Activated naive CD8-positive, alpha-beta T cell treated with anti-CD3 and anti-CD28 coated beads, Interleukin-2, amount 10 ng/mL, durations not matched to agents 7 days and 5 days (primary cell): ENCODE measurements around the gene CPSF3. TPM values are rescaled to one million over a fixed set of nuclear protein-coding genes. Genes with fewer than 3 reads are reported as not detected.
"Not testable (repeated sequence)": the region's sequence is repeated elsewhere in the genome, so short reads cannot be mapped to it uniquely, and the experiment has no call there.

Source experiments
- ATAC-seq: fragments of 150-1000 bp; cut with Tn5 transposase; one replicate; pipeline ENCODE4 v1.10.0; 2021; ENCODE audit warnings: low read depth, moderate library complexity
- POLR2A ChIA-PET: fragments of 350-600 bp; sonication (Branson Sonifier 250); formaldehyde crosslinking; loops from one replicate; lab custom pipeline; 2021; ENCODE audit warnings: antibody characterized with exemption; lab: Charles Lee
- DNase-seq: peaks from one replicate; pipeline ENCODE4 v3.0.0; 2021
- H3K27ac Mint-ChIP-seq: one replicate; pipeline ENCODE4 v1.8.0; 2022; ENCODE audit warnings: mild to moderate bottlenecking, mixed read lengths
- H3K27me3 Mint-ChIP-seq: one replicate; pipeline ENCODE4 v1.8.0; 2022; ENCODE audit warnings: mild to moderate bottlenecking, moderate library complexity, mixed read lengths
- H3K36me3 Mint-ChIP-seq: one replicate; pipeline ENCODE4 v1.8.0; 2021; ENCODE audit warnings: mild to moderate bottlenecking, mixed read lengths
- H3K4me1 Mint-ChIP-seq: one replicate; pipeline ENCODE4 v1.8.0; 2021; ENCODE audit warnings: mixed read lengths
- H3K4me3 Mint-ChIP-seq: one replicate; pipeline ENCODE4 v1.8.0; 2022; ENCODE audit warnings: mild to moderate bottlenecking, moderate library complexity, mixed read lengths
- H3K9me3 Mint-ChIP-seq: one replicate; pipeline ENCODE4 v1.8.0; 2021; ENCODE audit warnings: mixed read lengths
- total RNA-seq, 2 experiments: library from RNA; stranded (reverse); gene quantifications; one replicate each; pipeline ENCODE4 v1.2.3, GENCODE V29; 2021

Gene CPSF3
- total RNA-seq, 2 experiments from 2014 or later, result 43.3 to 48.0 TPM

- DNase-seq, result no peak
- H3K27me3 Mint-ChIP-seq, result no peaks in the 10 kb centered on the region
- peaks cover 27% of the 10 kb centered on the region for H3K36me3 Mint-ChIP-seq
- POLR2A ChIA-PET, result interaction anchor here (0.6 kb wide), 1 partner anchor 19 kb away, joined by 3 read pairs; no protein-coding TSS in a partner anchor
- H3K4me1 Mint-ChIP-seq, result peaks cover 10% of the 10 kb centered on the region
- no peak overlapping the region for H3K4me3 Mint-ChIP-seq
- no peak for ATAC-seq
- H3K9me3 Mint-ChIP-seq, result no peaks in the 10 kb centered on the region
- peak overlapping the region; percentile 36 for H3K27ac Mint-ChIP-seq
Measured at GRCh38 chr2:9494081-9494480, 70.6 kb downstream of the CPSF3 start.

GRCh38 chr2:9497017-9497416, 73.6 kb downstream of the CPSF3 start:
- Mint-ChIP-seq H3K4me1 (peaks cover 6% of the 10 kb centered on the region), H3K9me3 (no peaks in the 10 kb centered on the region), H3K36me3 (peaks cover 17% of the 10 kb centered on the region), H3K27ac (peak overlapping the region; percentile 37), H3K27me3 (no peaks in the 10 kb centered on the region), H3K4me3 (no peak overlapping the region)
- ATAC-seq (no peak), DNase-seq (no peak)
- POLR2A ChIA-PET, result no interaction called here

- Mint-ChIP-seq H3K27me3 (no peaks in the 10 kb centered on the region), H3K9me3 (no peaks in the 10 kb centered on the region), H3K36me3 (peaks cover 20% of the 10 kb centered on the region), H3K4me1 (peaks cover 8% of the 10 kb centered on the region), H3K4me3 (no peak overlapping the region), H3K27ac (no peak overlapping the region)
- ATAC-seq (no peak), DNase-seq (no peak)
- POLR2A ChIA-PET, result no interaction called here
Measured at GRCh38 chr2:9498210-9498609, 74.8 kb downstream of the CPSF3 start.

- ATAC-seq, result no peak
- H3K9me3 Mint-ChIP-seq, result no peaks in the 10 kb centered on the region
- POLR2A ChIA-PET, result no interaction called here
- no peak overlapping the region for H3K4me3 Mint-ChIP-seq
- DNase-seq, result no peak
- no peaks in the 10 kb centered on the region for H3K4me1 Mint-ChIP-seq
- no peaks in the 10 kb centered on the region for H3K27me3 Mint-ChIP-seq
- H3K36me3 Mint-ChIP-seq, result peaks cover 34% of the 10 kb centered on the region
- no peak overlapping the region for H3K27ac Mint-ChIP-seq
Measured at GRCh38 chr2:9508931-9509330, 85.5 kb downstream of the CPSF3 start.

- H3K4me3 Mint-ChIP-seq, H3K27me3 Mint-ChIP-seq, H3K4me1 Mint-ChIP-seq, DNase-seq, POLR2A ChIA-PET, ATAC-seq, H3K27ac Mint-ChIP-seq, H3K9me3 Mint-ChIP-seq: not testable (repeated sequence)
- H3K36me3 Mint-ChIP-seq, result peaks cover 35% of the 10 kb centered on the region
Measured at GRCh38 chr2:9513946-9514345, 90.5 kb downstream of the CPSF3 start.

- Mint-ChIP-seq H3K27me3 (no peaks in the 10 kb centered on the region), H3K36me3 (peaks cover 43% of the 10 kb centered on the region), H3K4me1 (no peaks in the 10 kb centered on the region), H3K4me3 (no peak overlapping the region), H3K27ac (no peak overlapping the region), H3K9me3 (no peaks in the 10 kb centered on the region)
- POLR2A ChIA-PET, result no interaction called here
- no peak for ATAC-seq
- DNase-seq, result no peak
Measured at GRCh38 chr2:9517118-9517782, 93.8 kb downstream of the CPSF3 start.

GRCh38 chr2:9518163-9518562, 94.7 kb downstream of the CPSF3 start:
- no peak overlapping the region for H3K27ac Mint-ChIP-seq
- ATAC-seq, result no peak
- H3K4me1 Mint-ChIP-seq, result no peaks in the 10 kb centered on the region
- no peak for DNase-seq
- no peak overlapping the region for H3K4me3 Mint-ChIP-seq
- no peaks in the 10 kb centered on the region for H3K27me3 Mint-ChIP-seq
- H3K36me3 Mint-ChIP-seq, result peaks cover 38% of the 10 kb centered on the region
- no peaks in the 10 kb centered on the region for H3K9me3 Mint-ChIP-seq
- POLR2A ChIA-PET, result no interaction called here

- no peak for DNase-seq
- Mint-ChIP-seq H3K27ac (no peak overlapping the region), H3K4me3 (no peak overlapping the region), H3K36me3 (peaks cover 34% of the 10 kb centered on the region), H3K4me1 (no peaks in the 10 kb centered on the region), H3K9me3 (no peaks in the 10 kb centered on the region), H3K27me3 (no peaks in the 10 kb centered on the region)
- POLR2A ChIA-PET, result no interaction called here
- ATAC-seq, result no peak
Measured at GRCh38 chr2:9518780-9519179, 95.3 kb downstream of the CPSF3 start.

GRCh38 chr2:9519250-9519649, 95.8 kb downstream of the CPSF3 start:
- Mint-ChIP-seq H3K9me3 (no peaks in the 10 kb centered on the region), H3K36me3 (peaks cover 35% of the 10 kb centered on the region), H3K4me1 (no peaks in the 10 kb centered on the region), H3K4me3 (no peak overlapping the region), H3K27ac (no peak overlapping the region), H3K27me3 (no peaks in the 10 kb centered on the region)
- ATAC-seq, result no peak
- POLR2A ChIA-PET, result no interaction called here
- DNase-seq, result no peak

Other genes starting within 250 kb of the CPSF3 start
- gene ASAP2, start 216.8 kb upstream of the CPSF3 start, total RNA-seq, result not detected
- gene ITGB1BP1, start 126 bp upstream of the CPSF3 start, total RNA-seq, result 100 to 1,000 TPM; 104 to 122 TPM
- 10 to 100 TPM; 73.6 to 73.9 TPM for gene IAH1, start 50.9 kb downstream of the CPSF3 start, total RNA-seq
- 10 to 100 TPM; 24.7 to 25.3 TPM for gene ADAM17, start 132.2 kb downstream of the CPSF3 start, total RNA-seq
- 100 to 1,000 TPM; 191 to 216 TPM for gene YWHAQ, start 207.3 kb downstream of the CPSF3 start, total RNA-seq